HUES64 (cell line): ENCODE measurements around the gene PRR18.

ENCODE experiments used
- H3K27ac ChIP-seq: 2 replicates; pipeline ENCODE4 v1.7.0; 2013; ENCODE audit warnings: low read depth, low read length, inconsistent platforms
- H3K27me3 ChIP-seq: 2 replicates; pipeline ENCODE4 v1.6.1; 2013; ENCODE audit warnings: mild to moderate bottlenecking, low read length; ENCODE audit not compliant: insufficient read depth
- H3K36me3 ChIP-seq: 2 replicates; pipeline ENCODE4 v1.6.1; 2013; ENCODE audit warnings: mild to moderate bottlenecking, low read length; ENCODE audit not compliant: insufficient read depth
- H3K4me1 ChIP-seq: 2 replicates; pipeline ENCODE4 v1.6.1; 2013; ENCODE audit warnings: mild to moderate bottlenecking, low read length, moderate library complexity; ENCODE audit not compliant: insufficient read depth
- H3K4me3 ChIP-seq: 2 replicates; pipeline ENCODE4 v1.5.1; 2013; ENCODE audit warnings: mild to moderate bottlenecking, low read length, moderate library complexity
- H3K9ac ChIP-seq: 2 replicates; pipeline ENCODE4 v1.6.1; 2013; ENCODE audit warnings: mild to moderate bottlenecking, low read depth, low read length
- H3K9me3 ChIP-seq: 2 replicates; pipeline ENCODE4 v1.6.1; 2013; ENCODE audit warnings: low read depth, low read length; ENCODE audit not compliant: insufficient read depth
- WGBS: fragments of 150-250, 120-280 bp; methylation state at CpG from one replicate; pipeline ENCODE4 v1.1.7; 2013; ENCODE audit warnings: missing lambda C conversion rate; 5-methylcytosine and 5-hydroxymethylcytosine counted together

PRR18 gene

GRCh38 chr6:166282394-166283032 is 25.7 kb downstream of the PRR18 start:
- Histone ChIP-seq H3K4me1 (no peaks in the 10 kb centered on the region), H3K36me3 (no peaks in the 10 kb centered on the region)
- WGBS = 88% methylated on average over 11 of the region's 11 CpGs

GRCh38 chr6:166281104-166281503 is 27.1 kb downstream of the PRR18 start:
- H3K4me3 ChIP-seq = no peak overlapping the region
- no peak overlapping the region for H3K9ac ChIP-seq
- no peaks in the 10 kb centered on the region for H3K4me1 ChIP-seq
- H3K36me3 ChIP-seq = no peaks in the 10 kb centered on the region
- H3K27me3 ChIP-seq = peaks cover 31% of the 10 kb centered on the region
- WGBS = 96% methylated on average over 9 of the region's 9 CpGs
- no peaks in the 10 kb centered on the region for H3K9me3 ChIP-seq
- no peak overlapping the region for H3K27ac ChIP-seq

More at GRCh38 chr6:166282394-166283032, 25.7 kb downstream of the PRR18 start:
- no peak overlapping the region for H3K9ac ChIP-seq
- H3K9me3 ChIP-seq = no peaks in the 10 kb centered on the region
- H3K27me3 ChIP-seq = peaks cover 24% of the 10 kb centered on the region
- no peak overlapping the region for H3K4me3 ChIP-seq
- no peak overlapping the region for H3K27ac ChIP-seq

- Histone ChIP-seq H3K27ac (no peak overlapping the region), H3K36me3 (no peaks in the 10 kb centered on the region), H3K4me1 (no peaks in the 10 kb centered on the region), H3K9me3 (no peaks in the 10 kb centered on the region), H3K9ac (no peak overlapping the region), H3K27me3 (peaks cover 21% of the 10 kb centered on the region), H3K4me3 (no peak overlapping the region)
- 97% methylated on average over 1 of the region's 1 CpG for WGBS
These were observed 28.9 kb downstream of the PRR18 start for GRCh38 chr6:166279393-166279679.

GRCh38 chr6:166278579-166279392 is 29.4 kb downstream of the PRR18 start:
- no peak overlapping the region for H3K27ac ChIP-seq
- peaks cover 15% of the 10 kb centered on the region for H3K27me3 ChIP-seq
- 76% methylated on average over 7 of the region's 8 CpGs for WGBS
- no peaks in the 10 kb centered on the region for H3K4me1 ChIP-seq
- no peak overlapping the region for H3K9ac ChIP-seq
- no peaks in the 10 kb centered on the region for H3K36me3 ChIP-seq
- no peak overlapping the region for H3K4me3 ChIP-seq
- H3K9me3 ChIP-seq = no peaks in the 10 kb centered on the region

- Histone ChIP-seq H3K9ac (no peak overlapping the region), H3K9me3 (no peaks in the 10 kb centered on the region), H3K27ac (no peak overlapping the region), H3K4me1 (no peaks in the 10 kb centered on the region), H3K27me3 (peaks cover 11% of the 10 kb centered on the region), H3K36me3 (no peaks in the 10 kb centered on the region), H3K4me3 (no peak overlapping the region)
- WGBS = 92% methylated on average over 8 of the region's 11 CpGs
These were observed 30.2 kb downstream of the PRR18 start for GRCh38 chr6:166277892-166278578.

GRCh38 chr6:166277018-166277417 is 31.2 kb downstream of the PRR18 start:
- Histone ChIP-seq H3K4me3 (no peak overlapping the region), H3K9me3 (no peaks in the 10 kb centered on the region), H3K4me1 (no peaks in the 10 kb centered on the region), H3K9ac (no peak overlapping the region), H3K27ac (no peak overlapping the region), H3K36me3 (no peaks in the 10 kb centered on the region), H3K27me3 (peaks cover 13% of the 10 kb centered on the region)
- 73% methylated on average over 11 of the region's 11 CpGs for WGBS

- Histone ChIP-seq H3K36me3 (no peaks in the 10 kb centered on the region), H3K27ac (no peak overlapping the region), H3K9me3 (no peaks in the 10 kb centered on the region), H3K4me3 (no peak overlapping the region), H3K9ac (no peak overlapping the region), H3K27me3 (peaks cover 18% of the 10 kb centered on the region), H3K4me1 (no peaks in the 10 kb centered on the region)
- 6% methylated on average over 21 of the region's 21 CpGs for WGBS
These were observed 32.5 kb downstream of the PRR18 start for GRCh38 chr6:166275714-166276166.

- Histone ChIP-seq H3K4me3 (no peak overlapping the region), H3K27me3 (peaks cover 27% of the 10 kb centered on the region), H3K9me3 (no peaks in the 10 kb centered on the region), H3K9ac (no peak overlapping the region), H3K4me1 (no peaks in the 10 kb centered on the region), H3K27ac (no peak overlapping the region), H3K36me3 (no peaks in the 10 kb centered on the region)
- 87% methylated on average over 13 of the region's 13 CpGs for WGBS
These were observed 33.3 kb downstream of the PRR18 start for GRCh38 chr6:166274739-166275370.

GRCh38 chr6:166274163-166274562 is 34.0 kb downstream of the PRR18 start:
- no peaks in the 10 kb centered on the region for H3K9me3 ChIP-seq
- no peak overlapping the region for H3K27ac ChIP-seq
- no peak overlapping the region for H3K9ac ChIP-seq
- no peaks in the 10 kb centered on the region for H3K36me3 ChIP-seq
- WGBS = 86% methylated on average over 4 of the region's 4 CpGs
- H3K4me3 ChIP-seq = no peak overlapping the region
- no peaks in the 10 kb centered on the region for H3K4me1 ChIP-seq
- peaks cover 34% of the 10 kb centered on the region for H3K27me3 ChIP-seq

- WGBS = 93% methylated on average over 9 of the region's 9 CpGs
- Histone ChIP-seq H3K27me3 (peaks cover 56% of the 10 kb centered on the region), H3K36me3 (no peaks in the 10 kb centered on the region), H3K4me1 (peaks cover 8% of the 10 kb centered on the region), H3K9me3 (no peaks in the 10 kb centered on the region), H3K4me3 (no peak overlapping the region), H3K27ac (no peak overlapping the region), H3K9ac (no peak overlapping the region)
These were observed 36.8 kb downstream of the PRR18 start for GRCh38 chr6:166271376-166271765.
